ENCODE measurements around the gene SLCO2A1.

The SLCO2A1 gene

DNA sequence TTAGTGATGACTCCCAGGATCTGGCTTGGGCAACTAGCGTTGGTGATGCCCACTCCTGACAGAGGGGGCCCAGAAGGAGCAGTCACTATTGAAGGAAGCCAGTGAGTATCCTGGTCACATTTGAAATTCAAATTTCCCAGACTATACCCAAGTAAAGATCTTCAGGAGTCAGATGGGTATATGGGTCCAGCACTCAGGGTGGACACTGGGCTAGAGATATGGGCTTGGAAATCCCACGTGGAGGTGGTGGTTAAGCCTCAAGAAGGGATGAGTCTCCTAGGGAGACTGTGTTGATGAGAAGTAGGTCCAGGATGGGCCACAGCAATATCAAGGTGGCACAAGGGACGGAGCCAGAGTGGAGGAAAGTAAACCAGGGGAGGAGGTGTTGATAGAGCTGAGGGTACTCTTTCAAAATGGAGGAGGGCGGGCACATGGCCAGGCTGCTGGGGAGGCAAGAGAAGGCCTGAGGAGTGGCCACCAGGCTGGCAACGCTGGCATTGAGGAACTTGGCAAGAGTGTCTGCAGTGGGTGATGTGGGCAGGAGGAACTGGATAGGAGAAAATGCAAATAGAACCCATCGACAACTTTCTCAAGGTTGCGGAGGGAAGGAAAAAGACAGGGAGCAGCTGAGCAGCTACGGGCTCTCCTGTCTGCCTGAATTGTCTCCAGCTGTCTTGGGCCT lies 3.7 kb upstream of the SLCO2A1 start:
- peaks cover 7% of the 10 kb centered on the region for H3K4me1 Mint-ChIP-seq
- no peaks in the 10 kb centered on the region for H3K36me3 Mint-ChIP-seq
- H3K27me3 Mint-ChIP-seq: peaks cover 45% of the 10 kb centered on the region
- no peak for DNase-seq
- no peak overlapping the region for H3K4me3 Mint-ChIP-seq
- H3K9me3 Mint-ChIP-seq: no peaks in the 10 kb centered on the region
- CTCF ChIA-PET: interaction anchor here (1.0 kb wide), 1 partner anchor 11 kb away, joined by 3 read pairs; no protein-coding TSS in a partner anchor
- no peak overlapping the region for H3K27ac Mint-ChIP-seq

- Mint-ChIP-seq H3K4me3 (no peak overlapping the region), H3K27ac (no peak overlapping the region), H3K4me1 (peaks cover 7% of the 10 kb centered on the region), H3K27me3 (peaks cover 58% of the 10 kb centered on the region), H3K36me3 (no peaks in the 10 kb centered on the region), H3K9me3 (no peaks in the 10 kb centered on the region)
- CTCF ChIA-PET: no interaction called here
- DNase-seq: no peak
Measured at GRCh38 chr3:134031348-134031915, 1.7 kb upstream of the SLCO2A1 start.

DNA sequence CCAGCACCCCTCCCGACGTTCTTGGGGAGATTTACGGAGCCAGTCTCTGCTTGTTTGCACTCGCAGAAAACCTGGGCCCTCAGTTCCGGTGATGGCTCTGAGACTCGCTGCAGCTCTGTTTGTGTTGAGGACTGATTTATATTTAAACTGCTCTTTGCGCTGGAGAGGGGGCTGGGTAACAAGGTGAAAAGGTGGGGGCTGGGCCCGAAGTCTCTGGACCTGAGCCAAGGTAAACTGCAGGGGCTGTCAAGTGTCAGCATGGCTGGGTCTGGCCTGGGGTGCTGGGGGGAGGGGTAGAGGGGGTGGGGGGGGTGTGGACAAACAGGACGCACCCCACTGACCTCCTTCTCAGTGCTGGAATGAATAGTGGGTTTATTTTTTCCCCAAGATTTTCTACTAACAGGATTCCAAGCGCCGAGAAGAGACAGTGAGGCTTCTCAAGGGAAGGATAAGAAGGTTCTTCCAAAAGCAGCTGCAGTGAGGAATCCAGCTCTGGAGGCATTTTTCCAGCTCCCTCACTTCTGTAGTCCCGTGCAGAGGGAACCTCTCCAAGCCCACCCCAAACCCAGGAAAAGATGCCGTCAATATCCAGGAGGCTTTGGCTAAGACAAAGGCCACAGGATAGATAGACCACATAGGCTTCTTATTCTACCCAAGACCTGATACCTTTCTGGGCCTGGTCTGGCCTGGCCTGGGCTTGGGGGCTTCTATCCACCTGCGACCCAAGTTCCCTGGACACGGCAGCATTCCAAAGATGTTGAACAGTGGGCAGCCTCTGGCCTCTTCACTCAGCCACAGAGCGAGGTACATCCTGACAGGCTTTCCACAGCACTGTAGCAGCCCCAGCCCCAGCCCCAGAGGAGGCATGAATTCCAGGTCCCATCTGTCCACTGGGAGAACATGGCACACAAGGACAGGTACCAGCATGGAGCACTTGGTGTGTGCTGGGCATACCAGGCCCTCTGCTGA lies 938 bp upstream of the SLCO2A1 start:
- H3K27ac Mint-ChIP-seq: no peak overlapping the region
- H3K9me3 Mint-ChIP-seq: no peaks in the 10 kb centered on the region
- H3K4me1 Mint-ChIP-seq: peaks cover 7% of the 10 kb centered on the region
- H3K36me3 Mint-ChIP-seq: no peaks in the 10 kb centered on the region
- peaks cover 58% of the 10 kb centered on the region for H3K27me3 Mint-ChIP-seq
- no peak for DNase-seq
- CTCF ChIA-PET: no interaction called here
- peak overlapping the region; percentile 23 for H3K4me3 Mint-ChIP-seq

DNA sequence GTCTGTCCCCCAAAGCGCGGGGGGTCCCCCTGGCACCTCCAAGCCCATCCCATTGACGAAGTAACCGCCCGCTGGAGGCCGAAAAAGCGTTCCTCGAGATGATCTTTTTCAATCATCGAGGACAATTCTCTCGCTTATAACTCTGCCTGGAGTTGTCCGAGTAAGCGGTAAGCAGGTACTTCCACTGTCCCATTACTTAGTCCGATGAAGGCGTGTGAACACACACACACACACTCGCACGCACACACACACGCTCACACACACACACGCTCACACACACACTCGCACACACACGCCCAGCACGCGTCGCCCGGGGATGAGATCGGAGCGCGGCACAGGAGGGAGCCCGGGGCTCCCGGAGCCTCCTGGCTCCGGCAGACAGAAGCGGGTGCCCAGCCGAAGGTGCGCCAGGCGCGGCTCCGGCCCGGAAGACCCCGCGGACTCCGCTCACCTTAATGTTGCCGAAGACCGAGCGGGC lies 430 bp downstream of the SLCO2A1 start:
- Mint-ChIP-seq H3K4me3 (peak overlapping the region; percentile 55), H3K36me3 (no peaks in the 10 kb centered on the region), H3K9me3 (no peaks in the 10 kb centered on the region), H3K4me1 (peaks cover 7% of the 10 kb centered on the region), H3K27me3 (peaks cover 58% of the 10 kb centered on the region), H3K27ac (no peak overlapping the region)
- DNase-seq: no peak
- CTCF ChIA-PET: no interaction called here

- peaks cover 58% of the 10 kb centered on the region for H3K27me3 Mint-ChIP-seq
- no peak for DNase-seq
- no peak overlapping the region for H3K4me3 Mint-ChIP-seq
Measured at GRCh38 chr3:134028486-134029255, 1.1 kb downstream of the SLCO2A1 start.

DNA sequence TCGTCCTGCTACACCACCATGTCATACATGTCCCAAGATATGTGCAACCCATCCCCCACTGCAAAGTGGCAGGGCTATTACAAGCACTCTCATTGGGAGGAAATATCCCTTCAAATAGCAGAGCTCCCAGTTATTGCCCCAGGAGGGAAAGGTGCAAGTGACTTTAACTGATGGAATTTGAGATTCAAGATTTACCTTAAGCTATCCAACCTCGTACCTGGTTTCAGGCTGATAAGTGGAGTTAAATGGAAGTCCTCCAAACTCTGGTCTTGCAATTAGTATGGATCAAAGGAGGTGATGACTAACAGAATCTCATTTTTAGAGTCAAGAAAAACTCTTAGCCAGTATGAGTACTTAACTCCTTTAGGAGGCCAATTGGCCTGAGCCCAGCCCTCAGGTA lies 2.1 kb downstream of the SLCO2A1 start:
- H3K27ac Mint-ChIP-seq: no peak overlapping the region
- no peak for DNase-seq
- no peaks in the 10 kb centered on the region for H3K36me3 Mint-ChIP-seq
- peaks cover 7% of the 10 kb centered on the region for H3K4me1 Mint-ChIP-seq
- H3K27me3 Mint-ChIP-seq: peaks cover 53% of the 10 kb centered on the region
- CTCF ChIA-PET: no interaction called here
- H3K4me3 Mint-ChIP-seq: no peak overlapping the region
- no peaks in the 10 kb centered on the region for H3K9me3 Mint-ChIP-seq

More at GRCh38 chr3:134028486-134029255, 1.1 kb downstream of the SLCO2A1 start:
- no peaks in the 10 kb centered on the region for H3K36me3 Mint-ChIP-seq
- H3K9me3 Mint-ChIP-seq: no peaks in the 10 kb centered on the region
- no peak overlapping the region for H3K27ac Mint-ChIP-seq
- peaks cover 7% of the 10 kb centered on the region for H3K4me1 Mint-ChIP-seq
- CTCF ChIA-PET: no interaction called here

- Mint-ChIP-seq H3K27me3 (peaks cover 12% of the 10 kb centered on the region), H3K27ac (no peak overlapping the region), H3K4me1 (no peaks in the 10 kb centered on the region), H3K9me3 (no peaks in the 10 kb centered on the region), H3K4me3 (no peak overlapping the region), H3K36me3 (no peaks in the 10 kb centered on the region)
- CTCF ChIA-PET: no interaction called here
- no peak for DNase-seq
Measured at GRCh38 chr3:134020135-134020680, 9.5 kb downstream of the SLCO2A1 start.

DNA sequence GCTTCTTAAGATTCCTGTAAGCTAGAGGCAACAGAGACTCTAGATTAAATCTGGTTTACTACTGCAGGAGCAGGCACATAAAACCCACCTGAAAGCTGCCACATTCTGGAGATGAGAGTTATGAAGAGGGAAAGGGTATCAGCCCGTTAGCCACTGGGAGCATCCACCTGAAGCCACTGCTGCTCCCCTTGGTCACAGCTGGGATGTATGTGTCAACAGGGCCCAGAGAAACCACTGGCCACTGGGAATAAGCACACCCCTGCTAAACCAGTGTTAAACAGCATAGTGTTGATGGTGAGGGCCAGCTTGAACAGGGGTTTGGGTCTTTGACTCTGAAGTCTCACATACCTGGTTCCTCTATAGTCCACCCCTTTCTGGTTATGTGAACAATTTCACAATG lies 10.9 kb downstream of the SLCO2A1 start:
- no peaks in the 10 kb centered on the region for H3K36me3 Mint-ChIP-seq
- no peaks in the 10 kb centered on the region for H3K9me3 Mint-ChIP-seq
- H3K27me3 Mint-ChIP-seq: peaks cover 12% of the 10 kb centered on the region
- no peak overlapping the region for H3K27ac Mint-ChIP-seq
- DNase-seq: no peak
- no peak overlapping the region for H3K4me3 Mint-ChIP-seq
- no peaks in the 10 kb centered on the region for H3K4me1 Mint-ChIP-seq
- CTCF ChIA-PET: no interaction called here

DNA sequence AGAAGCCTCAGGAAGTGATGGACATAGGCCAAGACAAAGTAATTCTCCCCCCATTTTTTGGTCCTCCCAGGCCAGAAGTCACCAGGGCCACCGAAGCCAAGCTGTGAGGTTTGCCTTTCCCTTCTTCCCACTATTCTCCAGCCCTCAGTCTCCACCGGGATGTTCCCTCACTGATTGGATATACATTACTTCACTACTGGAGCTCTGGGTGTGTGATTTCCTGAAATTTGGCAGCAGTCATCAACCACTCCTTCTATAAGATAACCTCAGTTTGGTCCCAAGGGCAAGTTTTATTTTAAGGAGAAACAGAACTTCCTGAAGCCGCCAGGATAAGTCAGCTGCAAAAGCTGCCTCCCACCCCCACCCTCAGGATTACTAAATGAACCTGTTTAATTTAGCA lies 11.3 kb downstream of the SLCO2A1 start:
- CTCF ChIA-PET: no interaction called here
- DNase-seq: no peak
- Mint-ChIP-seq H3K4me1 (no peaks in the 10 kb centered on the region), H3K9me3 (no peaks in the 10 kb centered on the region), H3K27ac (no peak overlapping the region), H3K4me3 (no peak overlapping the region), H3K27me3 (peaks cover 13% of the 10 kb centered on the region), H3K36me3 (no peaks in the 10 kb centered on the region)

DNA sequence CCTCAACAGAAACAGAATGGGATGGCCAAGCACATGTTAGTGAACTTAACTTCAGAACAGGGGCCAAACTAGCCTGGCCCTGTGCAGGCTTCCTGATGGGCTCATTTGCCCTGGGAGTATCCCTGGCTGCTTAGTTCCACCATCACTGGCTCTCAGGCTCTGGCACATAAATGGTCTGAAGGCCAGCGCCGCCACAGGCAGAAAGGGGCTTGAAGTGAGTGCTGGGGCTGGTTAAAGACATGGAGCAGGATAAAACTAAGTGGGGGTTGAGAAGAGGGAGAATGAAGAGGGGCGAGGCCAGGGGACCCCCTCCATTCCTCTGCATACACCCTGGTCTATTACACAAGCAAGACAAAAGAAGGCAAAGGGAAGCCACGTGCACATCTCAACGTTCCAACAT lies 12.2 kb downstream of the SLCO2A1 start:
- no peaks in the 10 kb centered on the region for H3K4me1 Mint-ChIP-seq
- no peak for DNase-seq
- CTCF ChIA-PET: no interaction called here
- H3K4me3 Mint-ChIP-seq: no peak overlapping the region
- H3K9me3 Mint-ChIP-seq: no peaks in the 10 kb centered on the region
- peaks cover 19% of the 10 kb centered on the region for H3K27me3 Mint-ChIP-seq
- no peaks in the 10 kb centered on the region for H3K36me3 Mint-ChIP-seq
- H3K27ac Mint-ChIP-seq: no peak overlapping the region

DNA sequence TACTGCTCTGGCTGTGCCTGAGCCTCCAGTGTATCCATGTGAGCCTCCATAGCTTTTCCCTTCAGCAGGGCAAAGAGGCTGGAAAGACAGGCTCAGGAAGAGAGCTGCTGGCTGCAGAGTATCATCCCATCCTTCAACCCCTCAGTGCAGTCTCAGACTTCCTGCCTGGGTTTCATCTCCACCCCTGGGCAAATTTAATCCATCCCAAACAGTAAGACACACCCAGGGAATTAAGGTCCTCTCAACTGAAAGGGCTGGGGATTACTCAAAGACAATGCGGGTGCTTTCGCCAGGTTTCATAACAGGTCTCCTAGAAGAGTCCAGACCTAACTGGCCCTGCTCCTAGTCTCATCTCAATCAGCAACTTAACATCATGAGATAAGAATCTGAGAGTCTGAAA lies 15.5 kb downstream of the SLCO2A1 start:
- Mint-ChIP-seq H3K4me3 (no peak overlapping the region), H3K9me3 (no peaks in the 10 kb centered on the region), H3K27ac (no peak overlapping the region), H3K4me1 (no peaks in the 10 kb centered on the region), H3K36me3 (no peaks in the 10 kb centered on the region), H3K27me3 (peaks cover 20% of the 10 kb centered on the region)
- DNase-seq: no peak
- CTCF ChIA-PET: no interaction called here

DNA sequence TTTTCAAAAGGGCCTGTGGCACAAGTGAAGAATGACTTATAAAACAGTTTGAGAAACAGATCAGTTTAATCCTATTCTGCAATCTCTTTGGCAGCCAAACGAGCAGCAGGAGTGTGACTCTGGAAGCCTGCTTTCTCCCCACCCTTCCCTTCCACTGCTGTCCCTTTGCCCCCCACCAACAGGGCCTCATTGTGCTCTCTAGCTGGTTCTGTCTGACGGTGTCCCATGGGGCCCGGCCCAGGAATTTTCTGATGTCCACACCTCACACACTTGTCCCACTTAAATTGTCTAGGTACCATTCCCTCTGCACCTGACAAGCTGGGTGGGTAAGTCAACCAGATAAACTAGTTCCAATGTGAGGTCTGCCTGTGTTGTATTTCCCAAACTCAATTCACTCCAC lies 16.4 kb downstream of the SLCO2A1 start:
- CTCF ChIA-PET: no interaction called here
- H3K4me1 Mint-ChIP-seq: no peaks in the 10 kb centered on the region
- no peak for DNase-seq
- H3K36me3 Mint-ChIP-seq: no peaks in the 10 kb centered on the region
- H3K4me3 Mint-ChIP-seq: no peak overlapping the region
- H3K27me3 Mint-ChIP-seq: peaks cover 24% of the 10 kb centered on the region
- H3K9me3 Mint-ChIP-seq: no peaks in the 10 kb centered on the region
- no peak overlapping the region for H3K27ac Mint-ChIP-seq

DNA sequence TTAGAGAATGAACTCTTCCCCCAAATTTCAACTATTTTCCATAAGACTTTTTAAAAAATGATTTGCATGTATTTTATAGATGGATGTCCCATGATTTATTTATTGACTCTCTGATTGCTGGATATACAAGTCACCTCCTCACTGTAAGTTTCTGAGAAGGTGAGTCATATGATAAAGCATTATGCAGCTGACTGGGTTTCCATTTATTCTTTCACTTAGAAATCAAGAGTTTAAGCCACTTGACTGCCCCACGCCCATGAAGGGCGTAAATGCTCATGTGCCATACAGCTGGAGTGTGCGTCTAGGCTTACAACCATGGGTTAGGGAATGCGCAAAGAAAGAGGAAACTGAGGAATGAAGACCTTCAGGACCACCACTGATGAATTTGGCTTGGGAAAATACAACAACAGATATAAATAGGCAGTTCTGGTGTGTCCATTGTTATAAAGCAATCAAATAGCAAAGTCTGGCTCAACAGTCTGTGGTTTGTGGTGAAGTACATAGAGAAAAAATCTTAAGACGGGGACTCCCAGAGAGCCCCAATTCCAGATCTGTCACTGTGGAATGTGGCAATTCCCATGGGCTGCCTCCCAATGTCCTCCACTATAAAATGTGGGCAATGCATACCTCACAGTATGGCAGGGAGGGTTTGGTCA lies 20.3 kb downstream of the SLCO2A1 start:
- no peak for DNase-seq
- Mint-ChIP-seq H3K4me1 (no peaks in the 10 kb centered on the region), H3K36me3 (no peaks in the 10 kb centered on the region), H3K4me3 (no peak overlapping the region), H3K27me3 (peaks cover 18% of the 10 kb centered on the region), H3K9me3 (no peaks in the 10 kb centered on the region), H3K27ac (no peak overlapping the region)
- CTCF ChIA-PET: no interaction called here
